Endothelial cell of umbilical vein (primary cell): ENCODE measurements around the gene RASSF3.

Source experiments
- CTCF ChIP-seq, 2 donors: IDR thresholded peaks; 1 replicate in 1 of 2; 2 replicates in 1 of 2; pipeline ENCODE4 v1.5.1; 2011; ENCODE audit warnings: low read length in 2 of 2, mild to moderate bottlenecking in 2 of 2, moderate library complexity in 2 of 2, control low read depth in 1 of 2, inconsistent platforms in 1 of 2, low read depth in 1 of 2; ENCODE audit not compliant: insufficient read depth in 1 of 2; ENCODE audit errors: extremely low read depth in 1 of 2
- EZH2 ChIP-seq: IDR thresholded peaks from 2 replicates; pipeline ENCODE4 v1.6.1; 2012; ENCODE audit warnings: borderline replicate concordance, low read depth, mild to moderate bottlenecking, moderate library complexity, low read length, inconsistent platforms; ENCODE audit not compliant: severe bottlenecking
- GATA2 ChIP-seq: IDR thresholded peaks from 2 replicates; pipeline ENCODE4 v1.7.0; 2011; ENCODE audit warnings: low read depth, mild to moderate bottlenecking, moderate library complexity, mixed read lengths, low read length; ENCODE audit not compliant: insufficient read length, insufficient read depth
- MAX ChIP-seq: IDR thresholded peaks from 2 replicates; pipeline ENCODE4 v1.6.1; 2011; ENCODE audit not compliant: insufficient read depth, insufficient read length
- POLR2A ChIP-seq: IDR thresholded peaks from 2 replicates; pipeline ENCODE4 v1.6.1; 2012; ENCODE audit warnings: low read depth, mild to moderate bottlenecking, control low read depth, low read length
- POLR2AphosphoS5 ChIP-seq: IDR thresholded peaks from 2 replicates; pipeline ENCODE4 v1.6.1; 2012; ENCODE audit warnings: low read depth, mild to moderate bottlenecking, control low read depth, low read length, moderate library complexity; ENCODE audit not compliant: insufficient read depth

- TF ChIP-seq CTCF (IDR thresholded peaks at IDR 0.05; ENCODE audit: extremely low read depth in 1 of 2, insufficient read depth in 1 of 2, low read depth in 1 of 2, low read length in 2 of 2) (no peak), POLR2AphosphoS5 (no peak), POLR2A (no peak), GATA2 (no peak), EZH2 (no peak), MAX (no peak)
These were observed 35.5 kb upstream of the RASSF3 start for GRCh38 chr12:64574837-64575236.
